GM12891 (cell line): ENCODE data around the gene DHRS9.
A peak's percentile ranks its signal among the peaks of the same experiment; 100 is the strongest.

ENCODE experiments used
- DNase-seq: peaks from one replicate; pipeline ENCODE4 v3.0.0; 2011; ENCODE audit warnings: low spot score; ENCODE audit not compliant: insufficient read length
- FAIRE-seq: peaks from 2 replicates; lab custom pipeline; 2011; peaks lifted over from hg19 to GRCh38; lab: Jason Lieb, UNC
- PAX5 ChIP-seq: IDR thresholded peaks from 2 replicates; pipeline ENCODE4 v1.6.1; 2011; ENCODE audit warnings: low read length, moderate library complexity, mild to moderate bottlenecking; ENCODE audit not compliant: insufficient read depth, severe bottlenecking
- POLR2A ChIP-seq: IDR thresholded peaks from 2 replicates; pipeline ENCODE4 v1.6.1; 2011; ENCODE audit warnings: low read depth, low read length, control low read depth
- POLR2AphosphoS5 ChIP-seq: IDR thresholded peaks from 2 replicates; pipeline ENCODE4 v1.6.1; 2011; ENCODE audit warnings: low read depth, low read length, control low read depth
- POU2F2 ChIP-seq: IDR thresholded peaks from 2 replicates; pipeline ENCODE4 v1.6.1; 2011; ENCODE audit warnings: low read depth, mild to moderate bottlenecking, control low read depth, low read length, moderate library complexity
- SPI1 ChIP-seq: IDR thresholded peaks from 2 replicates; pipeline ENCODE4 v1.6.1; 2011; ENCODE audit warnings: low read depth, low read length, control low read depth
- TAF1 ChIP-seq: IDR thresholded peaks from 2 replicates; pipeline ENCODE4 v1.6.1; 2011; ENCODE audit warnings: low read depth, low read length, control low read depth

DHRS9 gene

DNA sequence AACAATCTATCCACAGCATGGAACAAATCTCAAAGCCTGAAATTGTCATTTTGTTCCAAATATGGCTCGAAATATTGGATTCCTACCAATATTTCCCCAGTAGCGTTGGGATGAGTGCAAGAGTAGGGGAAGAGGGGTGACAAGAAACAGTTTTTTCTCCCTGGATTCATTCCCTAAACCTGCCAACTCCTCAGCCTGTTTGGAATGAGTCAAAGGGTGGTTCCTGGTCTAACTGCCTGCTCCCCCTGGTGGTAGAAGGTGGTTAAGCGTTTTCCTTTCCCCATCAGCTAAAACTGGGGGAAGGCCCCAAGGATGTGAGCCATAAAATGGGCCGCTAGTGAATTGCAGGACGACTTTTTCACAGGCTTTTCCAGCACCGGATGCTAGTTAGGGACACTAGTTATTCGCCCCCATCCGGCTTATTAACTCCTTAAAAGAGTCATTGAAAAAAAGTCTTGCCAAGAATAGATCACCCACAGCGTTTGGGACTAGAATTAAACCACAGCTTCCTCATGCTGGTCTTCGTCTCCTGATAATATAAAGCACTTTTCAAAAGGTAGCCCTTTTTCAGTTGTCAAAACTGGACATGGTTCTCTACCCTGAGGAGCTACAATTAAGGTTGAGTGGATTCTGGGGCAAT lies 72.5 kb downstream of the DHRS9 start:
- TF ChIP-seq POLR2AphosphoS5, result no peak
- no peak for TF ChIP-seq POU2F2
- TF ChIP-seq POLR2A, result no peak
- TF ChIP-seq PAX5, result no peak
- no peak for TF ChIP-seq SPI1
- TF ChIP-seq TAF1, result no peak
- FAIRE-seq (peak; percentile 74), DNase-seq (peak; percentile 25)

- TF ChIP-seq SPI1 (no peak), POLR2A (no peak), POU2F2 (no peak)
- FAIRE-seq, result no peak
- DNase-seq, result no peak
These were observed 74.6 kb downstream of the DHRS9 start for GRCh38 chr2:169143998-169144397.
